ENCODE data around the gene SUFU. TPM values are rescaled to one million over a fixed set of nuclear protein-coding genes. Genes with fewer than 3 reads are reported as not detected.

Gene SUFU
- total and polyA plus RNA-seq, 2 experiments from 2014 or later, result 10.9 to 18.2 TPM

DNA sequence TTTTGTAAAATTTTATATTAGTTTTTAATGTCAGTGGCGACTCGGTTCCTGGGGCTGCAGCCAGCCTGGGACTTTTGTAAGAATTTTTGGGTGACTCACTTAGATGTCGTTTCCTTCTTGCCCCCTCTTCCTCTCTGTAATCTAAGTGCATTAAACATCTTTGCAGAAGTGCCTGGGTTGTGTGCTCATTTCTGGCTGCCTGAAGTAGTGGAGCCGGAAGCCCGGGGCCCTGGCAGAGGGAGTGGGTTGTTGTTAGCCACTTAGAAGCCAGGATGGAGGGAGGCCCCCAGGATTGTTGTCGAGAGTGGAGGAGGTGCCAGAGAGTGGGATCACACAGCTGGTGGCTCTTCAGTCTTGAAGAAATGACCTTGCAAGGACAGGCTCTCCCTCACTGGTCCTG is 129.5 kb downstream of the SUFU start:
- H2AFZ ChIP-seq, result no peak overlapping the region
- TF ChIP-seq CTCF (IDR thresholded peaks at IDR 0.05; ENCODE audit: poor library complexity), result no peak
- no peak for TF ChIP-seq EZH2phosphoT487 (IDR thresholded peaks at IDR 0.05; ENCODE audit: low read depth, severe bottlenecking, unreplicated experiment)
- no peak for TF ChIP-seq EZH2 (IDR thresholded peaks at IDR 0.05; ENCODE audit: borderline replicate concordance)
- H3K4me3 ChIP-seq, result no peak overlapping the region
- H3K9me3 ChIP-seq (ENCODE audit: low read depth), result no peaks in the 10 kb centered on the region
- H4K20me1 ChIP-seq (ENCODE audit: insufficient read depth, poor library complexity, severe bottlenecking), result no peaks in the 10 kb centered on the region
- no peaks in the 10 kb centered on the region for H3K9me2 ChIP-seq (replicated peaks; ENCODE audit: insufficient read depth)
- no peaks in the 10 kb centered on the region for H3K79me2 ChIP-seq
- no peak for DNase-seq (ENCODE audit: low spot score)
- 44% methylated on average over 6 of the region's 6 CpGs for WGBS (ENCODE audit: low lambda C conversion rate, missing lambda C conversion rate)
- peaks cover 58% of the 10 kb centered on the region for H3K4me1 ChIP-seq (ENCODE audit: insufficient read depth)
- H3K4me2 ChIP-seq, result peak overlapping the region; percentile 19
- H3K27ac ChIP-seq, result peak overlapping the region; percentile 74
- no peaks in the 10 kb centered on the region for H3K27me3 ChIP-seq
- H3K36me3 ChIP-seq (replicated peaks; ENCODE audit: insufficient read depth, low read depth), result no peaks in the 10 kb centered on the region

DNA sequence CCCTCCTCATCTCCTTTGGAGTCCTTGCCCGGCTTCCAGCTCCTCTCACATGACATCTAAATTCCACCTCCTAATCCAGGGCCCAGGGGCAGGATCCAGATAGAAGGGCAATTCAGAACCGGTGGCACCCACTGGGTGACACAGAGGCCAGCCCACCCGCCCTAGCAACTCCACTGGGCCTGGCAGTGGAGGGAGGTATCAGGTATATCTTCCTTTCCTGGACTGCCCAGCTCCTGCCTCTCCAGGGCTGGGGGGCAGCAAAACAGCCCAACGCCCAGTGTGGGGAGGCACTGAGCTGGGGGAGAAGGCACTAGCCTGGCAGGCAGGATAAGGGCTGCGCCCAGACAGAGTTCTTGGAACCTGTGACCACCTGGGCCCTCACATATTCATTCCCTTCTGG is 130.1 kb downstream of the SUFU start:
- Histone ChIP-seq H2AFZ (no peak overlapping the region), H3K9me2 (replicated peaks; ENCODE audit: insufficient read depth) (no peaks in the 10 kb centered on the region), H3K36me3 (replicated peaks; ENCODE audit: insufficient read depth, low read depth) (no peaks in the 10 kb centered on the region), H3K79me2 (no peaks in the 10 kb centered on the region), H3K4me2 (peak overlapping the region; percentile 19), H3K4me3 (no peak overlapping the region), H3K27ac (peak overlapping the region; percentile 74), H4K20me1 (ENCODE audit: insufficient read depth, poor library complexity, severe bottlenecking) (no peaks in the 10 kb centered on the region), H3K9me3 (ENCODE audit: low read depth) (no peaks in the 10 kb centered on the region), H3K4me1 (ENCODE audit: insufficient read depth) (peaks cover 52% of the 10 kb centered on the region), H3K27me3 (no peaks in the 10 kb centered on the region)
- no peak for TF ChIP-seq EZH2phosphoT487 (IDR thresholded peaks at IDR 0.05; ENCODE audit: low read depth, severe bottlenecking, unreplicated experiment)
- no peak for TF ChIP-seq EZH2 (IDR thresholded peaks at IDR 0.05; ENCODE audit: borderline replicate concordance)
- no peak for TF ChIP-seq CTCF (IDR thresholded peaks at IDR 0.05; ENCODE audit: poor library complexity)
- 91% methylated on average over 5 of the region's 5 CpGs for WGBS (ENCODE audit: low lambda C conversion rate, missing lambda C conversion rate)
- DNase-seq (ENCODE audit: low spot score), result no peak

DNA sequence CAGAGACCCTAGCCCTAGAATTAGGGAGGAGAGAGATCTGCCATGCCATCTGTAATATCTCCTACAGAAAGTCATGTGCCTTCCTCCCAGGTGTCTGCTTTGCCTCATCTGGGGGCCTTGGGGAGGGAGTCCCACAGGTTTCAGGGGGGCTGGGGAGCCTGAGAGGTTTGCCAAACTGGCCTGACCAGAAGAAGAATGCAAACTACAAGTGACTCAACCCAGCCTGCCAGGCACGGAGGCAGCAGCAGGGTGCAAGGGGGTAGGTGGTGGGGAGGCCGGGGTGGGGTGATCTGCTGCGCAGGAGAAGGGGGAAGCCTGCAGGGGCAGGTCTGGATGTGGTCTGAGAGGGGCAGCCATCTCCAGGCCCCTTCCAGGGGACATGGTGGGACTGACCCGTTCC is 130.9 kb downstream of the SUFU start:
- no peak for DNase-seq (ENCODE audit: low spot score)
- H3K27ac ChIP-seq, result peak overlapping the region; percentile 74
- no peak for TF ChIP-seq CTCF (IDR thresholded peaks at IDR 0.05; ENCODE audit: poor library complexity)
- TF ChIP-seq EZH2phosphoT487 (IDR thresholded peaks at IDR 0.05; ENCODE audit: low read depth, severe bottlenecking, unreplicated experiment), result no peak
- TF ChIP-seq EZH2 (IDR thresholded peaks at IDR 0.05; ENCODE audit: borderline replicate concordance), result no peak
- no peak overlapping the region for H2AFZ ChIP-seq
- H3K4me3 ChIP-seq, result no peak overlapping the region
- H4K20me1 ChIP-seq (ENCODE audit: insufficient read depth, poor library complexity, severe bottlenecking), result no peaks in the 10 kb centered on the region
- H3K79me2 ChIP-seq, result no peaks in the 10 kb centered on the region
- no peaks in the 10 kb centered on the region for H3K9me3 ChIP-seq (ENCODE audit: low read depth)
- H3K36me3 ChIP-seq (replicated peaks; ENCODE audit: insufficient read depth, low read depth), result no peaks in the 10 kb centered on the region
- peak overlapping the region; percentile 19 for H3K4me2 ChIP-seq
- H3K27me3 ChIP-seq, result no peaks in the 10 kb centered on the region
- 54% methylated on average over 4 of the region's 4 CpGs for WGBS (ENCODE audit: low lambda C conversion rate, missing lambda C conversion rate)
- H3K4me1 ChIP-seq (ENCODE audit: insufficient read depth), result peaks cover 44% of the 10 kb centered on the region
- no peaks in the 10 kb centered on the region for H3K9me2 ChIP-seq (replicated peaks; ENCODE audit: insufficient read depth)

DNA sequence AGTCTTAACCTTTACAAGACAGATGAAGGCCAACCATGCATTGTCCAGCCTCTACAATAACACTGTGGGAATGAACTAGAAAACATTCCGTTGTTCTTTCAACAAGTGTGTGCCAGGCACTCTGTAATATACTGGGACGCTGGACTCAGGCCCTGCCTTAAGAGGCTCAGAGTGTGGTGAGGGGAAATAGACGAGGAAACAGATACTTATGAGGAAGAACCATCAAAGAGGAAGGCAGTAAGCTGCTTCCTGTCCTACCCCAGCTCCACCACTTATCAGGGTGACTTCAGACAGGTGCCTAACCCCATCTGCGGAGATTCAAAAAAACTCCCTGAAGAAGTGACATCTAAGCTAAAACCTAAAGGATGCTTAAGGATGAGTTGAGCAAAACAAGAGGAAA is 131.6 kb downstream of the SUFU start:
- Histone ChIP-seq H3K4me3 (no peak overlapping the region), H3K4me1 (ENCODE audit: insufficient read depth) (peaks cover 37% of the 10 kb centered on the region), H4K20me1 (ENCODE audit: insufficient read depth, poor library complexity, severe bottlenecking) (no peaks in the 10 kb centered on the region), H3K79me2 (no peaks in the 10 kb centered on the region), H3K9me2 (replicated peaks; ENCODE audit: insufficient read depth) (no peaks in the 10 kb centered on the region), H3K9me3 (ENCODE audit: low read depth) (no peaks in the 10 kb centered on the region), H2AFZ (no peak overlapping the region), H3K4me2 (no peak overlapping the region), H3K27ac (peak overlapping the region; percentile 74), H3K36me3 (replicated peaks; ENCODE audit: insufficient read depth, low read depth) (no peaks in the 10 kb centered on the region), H3K27me3 (no peaks in the 10 kb centered on the region)
- TF ChIP-seq EZH2phosphoT487 (IDR thresholded peaks at IDR 0.05; ENCODE audit: low read depth, severe bottlenecking, unreplicated experiment), result no peak
- no peak for TF ChIP-seq EZH2 (IDR thresholded peaks at IDR 0.05; ENCODE audit: borderline replicate concordance)
- TF ChIP-seq CTCF (IDR thresholded peaks at IDR 0.05; ENCODE audit: poor library complexity), result no peak
- WGBS (ENCODE audit: low lambda C conversion rate, missing lambda C conversion rate), result 89% methylated on average over 4 of the region's 4 CpGs
- no peak for DNase-seq (ENCODE audit: low spot score)
